ENCODE results near the gene GMDS.

DNA sequence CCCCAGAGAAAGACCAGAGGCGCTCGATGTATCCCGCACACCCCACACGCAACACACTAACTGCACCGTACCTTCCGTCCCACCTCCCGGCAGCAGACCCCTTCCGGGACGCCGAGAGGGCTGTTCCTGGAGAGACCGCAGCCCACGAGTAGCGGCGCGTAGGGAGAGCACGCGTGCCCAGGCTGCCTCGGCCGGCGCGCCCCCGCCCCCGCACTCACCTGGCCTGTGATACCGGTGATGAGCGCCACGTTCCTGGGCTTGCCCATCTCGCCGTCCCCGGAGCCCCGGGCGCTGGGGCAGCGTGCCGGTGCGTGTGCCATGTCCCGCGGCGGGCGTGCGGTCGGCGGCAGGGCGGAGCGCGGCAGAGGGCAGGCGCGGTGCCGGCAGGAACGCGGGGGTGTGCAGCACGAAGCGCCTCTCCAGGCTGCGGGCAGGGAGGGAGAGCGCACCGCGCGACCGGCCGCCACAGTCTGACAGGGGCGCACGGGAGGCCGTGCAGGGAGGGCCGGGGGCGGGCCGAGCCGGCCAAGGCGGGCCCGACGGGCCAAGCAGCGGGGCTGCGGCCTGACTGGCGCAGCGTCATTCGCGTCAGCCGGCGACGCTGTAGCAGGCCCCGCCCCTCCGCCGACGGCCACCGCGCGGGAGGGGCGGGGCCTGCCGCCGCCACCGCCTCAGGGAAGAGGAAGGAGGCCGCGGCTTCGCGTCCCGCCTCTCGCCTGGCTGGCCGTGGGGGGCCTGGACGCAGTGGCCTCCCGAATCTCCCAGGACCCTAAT lies at the start of gene GMDS:
- TF ChIP-seq, protein P1, sequence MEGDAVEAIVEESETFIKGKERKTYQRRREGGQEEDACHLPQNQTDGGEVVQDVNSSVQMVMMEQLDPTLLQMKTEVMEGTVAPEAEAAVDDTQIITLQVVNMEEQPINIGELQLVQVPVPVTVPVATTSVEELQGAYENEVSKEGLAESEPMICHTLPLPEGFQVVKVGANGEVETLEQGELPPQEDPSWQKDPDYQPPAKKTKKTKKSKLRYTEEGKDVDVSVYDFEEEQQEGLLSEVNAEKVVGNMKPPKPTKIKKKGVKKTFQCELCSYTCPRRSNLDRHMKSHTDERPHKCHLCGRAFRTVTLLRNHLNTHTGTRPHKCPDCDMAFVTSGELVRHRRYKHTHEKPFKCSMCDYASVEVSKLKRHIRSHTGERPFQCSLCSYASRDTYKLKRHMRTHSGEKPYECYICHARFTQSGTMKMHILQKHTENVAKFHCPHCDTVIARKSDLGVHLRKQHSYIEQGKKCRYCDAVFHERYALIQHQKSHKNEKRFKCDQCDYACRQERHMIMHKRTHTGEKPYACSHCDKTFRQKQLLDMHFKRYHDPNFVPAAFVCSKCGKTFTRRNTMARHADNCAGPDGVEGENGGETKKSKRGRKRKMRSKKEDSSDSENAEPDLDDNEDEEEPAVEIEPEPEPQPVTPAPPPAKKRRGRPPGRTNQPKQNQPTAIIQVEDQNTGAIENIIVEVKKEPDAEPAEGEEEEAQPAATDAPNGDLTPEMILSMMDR (IDR thresholded peaks at IDR 0.05; ENCODE audit: borderline replicate concordance, extremely low read depth, low read length, poor library complexity, severe bottlenecking) = no peak
- TF ChIP-seq EZH2 (IDR thresholded peaks at IDR 0.05; ENCODE audit: borderline replicate concordance, low read depth, low read length, severe bottlenecking) = no peak

All from DND-41 (cell line).